PC-3 (cell line): ENCODE measurements around the gene CHST8.

Experiments used
- EZH2 ChIP-seq: fragments of 300-600 bp; sonication (generic); IDR thresholded peaks from one replicate; pipeline ENCODE4 v1.6.1; 2017; ENCODE audit warnings: antibody characterized with exemption, mild to moderate bottlenecking, low read length; ENCODE audit not compliant: unreplicated experiment
- EZH2phosphoT487 ChIP-seq: fragments of 300-600 bp; sonication (generic); IDR thresholded peaks from 2 replicates; pipeline ENCODE4 v1.6.1; 2018; ENCODE audit warnings: mild to moderate bottlenecking, antibody characterized with exemption, low read length, borderline replicate concordance
- TF ChIP-seq, protein P1 (sequence below): fragments of 300-600 bp; sonication (generic); conservative IDR thresholded peaks from 2 replicates; pipeline ENCODE4 v1.5.1; 2017; ENCODE audit warnings: antibody characterized with exemption, low read depth, mild to moderate bottlenecking, low read length

DNA sequence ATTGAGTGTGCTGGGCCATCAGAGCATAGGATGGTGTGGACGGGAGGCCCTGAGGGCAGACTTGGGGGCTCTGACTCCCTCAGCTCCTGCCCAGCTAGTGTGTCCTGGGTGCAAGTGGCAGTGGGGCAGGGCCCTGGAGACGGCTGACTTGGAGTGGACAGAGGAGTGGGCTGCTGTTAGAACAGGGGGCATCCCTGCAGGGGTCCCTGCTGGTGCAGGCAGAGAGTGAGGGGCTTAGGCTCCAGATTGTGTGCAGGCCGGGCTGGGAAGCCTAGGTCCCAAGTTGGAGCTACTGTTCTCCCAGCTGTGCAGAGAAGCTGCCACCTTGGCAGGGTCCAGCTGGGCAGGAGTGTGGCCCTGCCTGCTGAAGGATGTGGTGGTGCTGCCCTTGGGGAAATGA lies 183.6 kb downstream of the CHST8 start:
- TF ChIP-seq EZH2 (no peak), EZH2phosphoT487 (no peak)
- TF ChIP-seq, protein P1, sequence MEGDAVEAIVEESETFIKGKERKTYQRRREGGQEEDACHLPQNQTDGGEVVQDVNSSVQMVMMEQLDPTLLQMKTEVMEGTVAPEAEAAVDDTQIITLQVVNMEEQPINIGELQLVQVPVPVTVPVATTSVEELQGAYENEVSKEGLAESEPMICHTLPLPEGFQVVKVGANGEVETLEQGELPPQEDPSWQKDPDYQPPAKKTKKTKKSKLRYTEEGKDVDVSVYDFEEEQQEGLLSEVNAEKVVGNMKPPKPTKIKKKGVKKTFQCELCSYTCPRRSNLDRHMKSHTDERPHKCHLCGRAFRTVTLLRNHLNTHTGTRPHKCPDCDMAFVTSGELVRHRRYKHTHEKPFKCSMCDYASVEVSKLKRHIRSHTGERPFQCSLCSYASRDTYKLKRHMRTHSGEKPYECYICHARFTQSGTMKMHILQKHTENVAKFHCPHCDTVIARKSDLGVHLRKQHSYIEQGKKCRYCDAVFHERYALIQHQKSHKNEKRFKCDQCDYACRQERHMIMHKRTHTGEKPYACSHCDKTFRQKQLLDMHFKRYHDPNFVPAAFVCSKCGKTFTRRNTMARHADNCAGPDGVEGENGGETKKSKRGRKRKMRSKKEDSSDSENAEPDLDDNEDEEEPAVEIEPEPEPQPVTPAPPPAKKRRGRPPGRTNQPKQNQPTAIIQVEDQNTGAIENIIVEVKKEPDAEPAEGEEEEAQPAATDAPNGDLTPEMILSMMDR = no peak
